Smooth muscle cell (in vitro differentiated cells): ENCODE results near the gene SH3BGR. TPM values are rescaled to one million over a fixed set of nuclear protein-coding genes. Genes with fewer than 3 reads are reported as not detected.

ENCODE experiments used
- DNase-seq: peaks from one replicate; lab custom pipeline; 2025; ENCODE audit not compliant: unreplicated experiment; lab: John Stamatoyannopoulos, UW
- H2AFZ ChIP-seq: fragments of 200-600 bp; sonication (generic); 2 replicates; pipeline ENCODE4 v1.6.0; 2016; ENCODE audit warnings: antibody characterized with exemption, low read depth, mild to moderate bottlenecking
- H3F3A ChIP-seq: fragments of 200-600 bp; sonication (generic); 2 replicates; pipeline ENCODE4 v1.6.0; 2017; ENCODE audit warnings: antibody characterized with exemption, low read depth
- H3K27ac ChIP-seq: fragments of 200-600 bp; sonication (generic); 2 replicates; pipeline ENCODE4 v1.5.1; 2016; ENCODE audit warnings: low read depth, mild to moderate bottlenecking
- H3K27me3 ChIP-seq: fragments of 200-600 bp; sonication (generic); 2 replicates; pipeline ENCODE4 v1.6.1; 2016; ENCODE audit warnings: low read depth, mild to moderate bottlenecking
- H3K36me3 ChIP-seq: fragments of 200-600 bp; sonication (generic); 2 replicates; pipeline ENCODE4 v1.5.1; 2016; ENCODE audit warnings: low read depth
- H3K4me1 ChIP-seq: fragments of 200-600 bp; sonication (generic); 2 replicates; pipeline ENCODE4 v1.5.1; 2016; ENCODE audit warnings: low read depth
- H3K4me2 ChIP-seq: fragments of 200-600 bp; sonication (generic); 2 replicates; pipeline ENCODE4 v1.6.0; 2016; ENCODE audit warnings: mild to moderate bottlenecking
- H3K4me3 ChIP-seq: fragments of 200-600 bp; sonication (generic); 2 replicates; pipeline ENCODE4 v1.5.1; 2016; ENCODE audit warnings: mild to moderate bottlenecking
- H3K79me2 ChIP-seq: fragments of 200-600 bp; sonication (generic); 2 replicates; pipeline ENCODE4 v1.6.0; 2016; ENCODE audit warnings: low read depth, mild to moderate bottlenecking
- H3K9ac ChIP-seq: fragments of 200-600 bp; sonication (generic); 2 replicates; pipeline ENCODE4 v1.6.0; 2016; ENCODE audit warnings: low read depth
- H3K9me3 ChIP-seq: fragments of 200-600 bp; sonication (generic); replicated peaks from 2 replicates; pipeline ENCODE4 v1.5.1; 2016; ENCODE audit warnings: low read depth
- H4K20me1 ChIP-seq: fragments of 200-600 bp; sonication (generic); 2 replicates; pipeline ENCODE4 v1.6.0; 2016; ENCODE audit warnings: low read depth
- CTCF ChIP-seq: fragments of 200-600 bp; sonication (generic); IDR thresholded peaks from 2 replicates; pipeline ENCODE4 v1.5.1; 2017; ENCODE audit warnings: borderline replicate concordance, mild to moderate bottlenecking, antibody characterized with exemption; ENCODE audit not compliant: insufficient read depth, poor library complexity, severe bottlenecking
- WGBS: methylation state at CpG from one replicate; pipeline ENCODE4 v1.1.7; 2016; ENCODE audit warnings: low lambda C conversion rate; 5-methylcytosine and 5-hydroxymethylcytosine counted together
- polyA plus RNA-seq: library from polyadenylated mRNA; unstranded; fragments of >200 nt; fragmentation: Nextera tagmentation; extraction: Ambion mirVana; gene quantifications from 2 replicates; pipeline ENCODE4 v1.2.1, GENCODE V29; 2016
- total RNA-seq: library from RNA; depleted of rRNA; stranded (reverse); fragments of >200 nt; gene quantifications from 2 replicates; pipeline ENCODE4 v1.2.3, GENCODE V29; 2014

Gene SH3BGR
- total and polyA plus RNA-seq, 2 experiments from 2014 or later = 4.9 to 12.5 TPM

- Histone ChIP-seq H3K27me3 (no peaks in the 10 kb centered on the region), H3K36me3 (no peaks in the 10 kb centered on the region), H3K9ac (peak overlapping the region; percentile 99), H3K79me2 (peaks cover 4% of the 10 kb centered on the region), H3K4me2 (peak overlapping the region; percentile 99), H3K4me3 (peak overlapping the region; percentile 90), H3F3A (no peaks in the 10 kb centered on the region), H2AFZ (peak overlapping the region; percentile 90), H3K4me1 (peaks cover 14% of the 10 kb centered on the region), H4K20me1 (no peaks in the 10 kb centered on the region), H3K9me3 (no peaks in the 10 kb centered on the region), H3K27ac (peak overlapping the region; percentile 100)
- TF ChIP-seq CTCF = no peak
- peak; percentile 40 for DNase-seq
- 3% methylated on average over 15 of the region's 15 CpGs for WGBS
Measured at GRCh38 chr21:39444421-39445180, 7.2 kb upstream of the SH3BGR start.

- peaks cover 4% of the 10 kb centered on the region for H3K79me2 ChIP-seq
- peaks cover 14% of the 10 kb centered on the region for H3K4me1 ChIP-seq
- H3K4me3 ChIP-seq = peak within 1 kb of the TSS; percentile 90
- peak; percentile 82 for DNase-seq
- H3K27me3 ChIP-seq = no peaks in the 10 kb centered on the region
- H3F3A ChIP-seq = no peaks in the 10 kb centered on the region
- TF ChIP-seq CTCF = no peak
- peak within 1 kb of the TSS; percentile 90 for H2AFZ ChIP-seq
- peak within 1 kb of the TSS; percentile 100 for H3K27ac ChIP-seq
- WGBS = under 1% methylated on average over 83 of the region's 83 CpGs
- no peaks in the 10 kb centered on the region for H3K36me3 ChIP-seq
- H4K20me1 ChIP-seq = no peaks in the 10 kb centered on the region
- H3K9ac ChIP-seq = peak within 1 kb of the TSS; percentile 99
- no peaks in the 10 kb centered on the region for H3K9me3 ChIP-seq
- H3K4me2 ChIP-seq = peak within 1 kb of the TSS; percentile 99
Measured at GRCh38 chr21:39445321-39446269, 6.2 kb upstream of the SH3BGR start, which contains the start of gene LCA5L. LCA5L (minus strand) TSS chr21:39445778; CDS start chr21:39428493, 17,285 bp downstream.

- no peak overlapping the region for H3K4me3 ChIP-seq
- no peak overlapping the region for H3K4me2 ChIP-seq
- no peak overlapping the region for H2AFZ ChIP-seq
- no peak overlapping the region for H3K9ac ChIP-seq
- peaks cover 25% of the 10 kb centered on the region for H3K4me1 ChIP-seq
- no peaks in the 10 kb centered on the region for H4K20me1 ChIP-seq
- no peak for TF ChIP-seq CTCF
- H3K27me3 ChIP-seq = no peaks in the 10 kb centered on the region
- no peaks in the 10 kb centered on the region for H3F3A ChIP-seq
- WGBS = 98% methylated on average over 7 of the region's 7 CpGs
- no peak for DNase-seq
- H3K79me2 ChIP-seq = peaks cover 4% of the 10 kb centered on the region
- H3K9me3 ChIP-seq = no peaks in the 10 kb centered on the region
- no peak overlapping the region for H3K27ac ChIP-seq
- H3K36me3 ChIP-seq = no peaks in the 10 kb centered on the region
Measured at GRCh38 chr21:39447264-39447663, 4.5 kb upstream of the SH3BGR start.
